GM19035 (cell line): ENCODE results near the gene NCBP3.

Experiments
- ATAC-seq: cut with Tn5 transposase; IDR thresholded peaks from one replicate; pipeline ENCODE4 v1.9.1; 2021; ENCODE audit not compliant: unreplicated experiment

The NCBP3 gene

GRCh38 chr17:3845621-3846436, at the start of gene NCBP3:
Gene NCBP3, minus strand, starts transcription at chr17:3846246. Its CDS starts 23 bp downstream, at chr17:3846223.
- ATAC-seq = peak; percentile 96

GRCh38 chr17:3895354-3895753, 49.3 kb upstream of the NCBP3 start:
- no peak for ATAC-seq

GRCh38 chr17:3894911-3895343, 48.9 kb upstream of the NCBP3 start:
- ATAC-seq = no peak

- no peak for ATAC-seq
These were observed 48.1 kb upstream of the NCBP3 start for GRCh38 chr17:3894188-3894587.

GRCh38 chr17:3893720-3894116, 47.7 kb upstream of the NCBP3 start:
- ATAC-seq = no peak

- ATAC-seq = peak; percentile 83
These were observed 47.1 kb upstream of the NCBP3 start, which contains the start of gene CAMKK1 for GRCh38 chr17:3893003-3893719. Gene CAMKK1, minus strand, starts transcription at chr17:3893053. Its CDS starts 7,366 bp downstream, at chr17:3885687.

- peak; percentile 24 for ATAC-seq
These were observed 46.3 kb upstream of the NCBP3 start for GRCh38 chr17:3892095-3892998.

GRCh38 chr17:3891626-3892094, 45.6 kb upstream of the NCBP3 start:
- ATAC-seq = no peak

GRCh38 chr17:3890878-3891219, 44.8 kb upstream of the NCBP3 start:
- no peak for ATAC-seq

- ATAC-seq = no peak
These were observed 44.2 kb upstream of the NCBP3 start for GRCh38 chr17:3890082-3890877.

- no peak for ATAC-seq
These were observed 43.4 kb upstream of the NCBP3 start for GRCh38 chr17:3889325-3890012.

GRCh38 chr17:3888343-3889171, 42.5 kb upstream of the NCBP3 start:
- no peak for ATAC-seq

GRCh38 chr17:3887804-3888203, 41.8 kb upstream of the NCBP3 start:
- no peak for ATAC-seq

GRCh38 chr17:3887394-3887793, 41.3 kb upstream of the NCBP3 start:
- ATAC-seq = no peak

- no peak for ATAC-seq
These were observed 40.7 kb upstream of the NCBP3 start for GRCh38 chr17:3886776-3887175.

- ATAC-seq = no peak
These were observed 39.9 kb upstream of the NCBP3 start for GRCh38 chr17:3885970-3886369.

GRCh38 chr17:3885271-3885670, 39.2 kb upstream of the NCBP3 start:
- ATAC-seq = no peak

- no peak for ATAC-seq
These were observed 38.1 kb upstream of the NCBP3 start for GRCh38 chr17:3884188-3884587.

- ATAC-seq = no peak
These were observed 36.2 kb upstream of the NCBP3 start for GRCh38 chr17:3882276-3882675.
